22Rv1 (cell line): ENCODE results near the gene LCN6.

ENCODE experiments used
- ZFX ChIP-seq: fragments of 450-650 bp; IDR thresholded peaks from 2 replicates; pipeline ENCODE4 v1.6.1; 2017; ENCODE audit warnings: antibody characterized with exemption, borderline replicate concordance
- TF ChIP-seq, protein P1 (sequence below): fragments of 450-650 bp; IDR thresholded peaks from 2 replicates; pipeline ENCODE4 v1.5.1; 2017; ENCODE audit warnings: mild to moderate bottlenecking

DNA sequence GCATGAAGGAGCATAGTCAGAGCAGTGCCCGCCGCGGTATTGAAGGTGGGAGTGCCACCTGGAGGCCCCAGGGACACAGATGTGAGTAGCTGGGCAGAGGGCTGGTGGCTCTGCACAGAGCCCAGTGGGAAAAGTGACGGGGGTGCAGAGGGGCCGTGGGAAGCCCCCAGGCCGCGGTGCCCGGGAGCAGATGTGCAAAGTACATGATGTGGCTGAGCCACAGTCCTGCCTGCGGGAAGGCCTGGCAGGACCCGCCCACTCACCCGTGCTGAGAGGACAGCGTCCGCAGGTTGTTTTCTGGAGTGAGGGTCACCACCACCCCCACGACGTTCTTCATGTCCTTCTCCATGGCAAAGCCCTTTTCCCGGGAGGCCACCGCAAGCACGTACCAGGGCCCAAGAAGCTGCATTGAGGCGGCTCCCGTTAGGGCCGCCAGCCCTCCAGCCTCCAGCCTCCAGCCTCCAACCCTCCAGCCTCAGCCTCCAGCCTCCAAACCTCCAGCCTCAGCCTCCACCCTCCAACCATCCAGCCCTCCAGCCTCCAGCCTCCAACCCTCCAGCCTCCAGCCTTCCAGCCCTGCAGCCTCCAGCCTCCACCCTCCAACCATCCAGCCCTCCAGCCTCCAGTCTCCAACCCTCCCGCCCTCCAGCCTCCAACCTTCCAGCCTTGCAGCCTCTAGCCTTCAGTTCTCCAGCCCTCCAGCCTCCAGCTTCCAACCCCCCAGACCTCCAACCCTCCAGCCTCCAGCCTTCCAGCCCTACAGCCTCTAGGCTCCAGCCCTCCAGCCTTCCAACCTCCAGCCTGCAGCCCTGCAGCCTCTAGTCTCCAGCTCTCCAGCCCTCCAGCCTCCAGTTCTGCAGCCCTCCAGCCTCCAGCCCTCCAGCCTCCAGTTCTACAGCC, 914 bp downstream of the LCN6 start:
- TF ChIP-seq, protein P1, sequence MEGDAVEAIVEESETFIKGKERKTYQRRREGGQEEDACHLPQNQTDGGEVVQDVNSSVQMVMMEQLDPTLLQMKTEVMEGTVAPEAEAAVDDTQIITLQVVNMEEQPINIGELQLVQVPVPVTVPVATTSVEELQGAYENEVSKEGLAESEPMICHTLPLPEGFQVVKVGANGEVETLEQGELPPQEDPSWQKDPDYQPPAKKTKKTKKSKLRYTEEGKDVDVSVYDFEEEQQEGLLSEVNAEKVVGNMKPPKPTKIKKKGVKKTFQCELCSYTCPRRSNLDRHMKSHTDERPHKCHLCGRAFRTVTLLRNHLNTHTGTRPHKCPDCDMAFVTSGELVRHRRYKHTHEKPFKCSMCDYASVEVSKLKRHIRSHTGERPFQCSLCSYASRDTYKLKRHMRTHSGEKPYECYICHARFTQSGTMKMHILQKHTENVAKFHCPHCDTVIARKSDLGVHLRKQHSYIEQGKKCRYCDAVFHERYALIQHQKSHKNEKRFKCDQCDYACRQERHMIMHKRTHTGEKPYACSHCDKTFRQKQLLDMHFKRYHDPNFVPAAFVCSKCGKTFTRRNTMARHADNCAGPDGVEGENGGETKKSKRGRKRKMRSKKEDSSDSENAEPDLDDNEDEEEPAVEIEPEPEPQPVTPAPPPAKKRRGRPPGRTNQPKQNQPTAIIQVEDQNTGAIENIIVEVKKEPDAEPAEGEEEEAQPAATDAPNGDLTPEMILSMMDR, result no peak
- no peak for TF ChIP-seq ZFX
